ENCODE measurements around the gene COX20.

- no peak for TF ChIP-seq CTCF (IDR thresholded peaks at IDR 0.05; ENCODE audit: insufficient read depth, low read length, poor library complexity, severe bottlenecking)
- no peak for TF ChIP-seq EZH2phosphoT487 (conservative IDR thresholded peaks at IDR 0.05; ENCODE audit: low read length)
Observed at GRCh38 chr1:244843148-244843978, 7.9 kb downstream of the COX20 start.

All from SU-DHL-6 (cell line).